Caco-2 (cell line): ENCODE results near the gene OR10A6. TPM values are rescaled to one million over a fixed set of nuclear protein-coding genes. Genes with fewer than 3 reads are reported as not detected.

Source experiments
- BruUV-seq: library from RNA; stranded (reverse); fragments of 400-500 nt; replicated peaks from 2 replicates; lab custom pipeline; 2021; lab: Mats Ljungman, UMichigan
- CTCF ChIA-PET: fragments of 300-600 bp; sonication (Branson Sonifier 250); formaldehyde crosslinking; loops from one replicate; lab custom pipeline; 2022; ENCODE audit warnings: antibody characterized with exemption; lab: Charles Lee
- POLR2A ChIA-PET: fragments of 300-600 bp; sonication (Branson Sonifier 250); formaldehyde crosslinking; loops from one replicate; lab custom pipeline; 2022; ENCODE audit warnings: antibody characterized with exemption; lab: Charles Lee
- DNase-seq, 2 experiments: peaks; one replicate each; pipeline versions ENCODE4 v3.0.0 to v3.0.0-alpha.2; 2020 to 2022
- H3K27me3 ChIP-seq: replicated peaks from 2 replicates; pipeline ENCODE4 v1.6.0; 2011; ENCODE audit warnings: low read length; ENCODE audit not compliant: control insufficient read depth, insufficient read depth
- H3K36me3 ChIP-seq: 2 replicates; pipeline ENCODE4 v1.5.1; 2011; ENCODE audit warnings: low read length; ENCODE audit not compliant: control insufficient read depth, insufficient read depth
- H3K4me1 ChIP-seq: fragments of 250-450 bp; sonication (Bioruptor Pico); 2 replicates; pipeline ENCODE4 v1.5.1; 2020; ENCODE audit warnings: mild to moderate bottlenecking
- H3K4me3 ChIP-seq: 2 replicates; pipeline ENCODE4 v1.5.1; 2011; ENCODE audit warnings: low read depth, mild to moderate bottlenecking, control low read depth, low read length
- H3K9me3 ChIP-seq: fragments of 250-450 bp; sonication (Bioruptor Pico); 2 replicates; pipeline ENCODE4 v1.5.1; 2020; ENCODE audit warnings: mild to moderate bottlenecking, moderate library complexity
- H3K27ac Mint-ChIP-seq: one replicate; pipeline ENCODE4 v1.8.0; 2022; ENCODE audit warnings: mixed read lengths; ENCODE audit not compliant: unreplicated experiment
- H3K27me3 Mint-ChIP-seq: one replicate; pipeline ENCODE4 v1.8.0; 2022; ENCODE audit warnings: mixed read lengths; ENCODE audit not compliant: insufficient read depth, unreplicated experiment
- H3K36me3 Mint-ChIP-seq: one replicate; pipeline ENCODE4 v1.8.0; 2022; ENCODE audit warnings: mild to moderate bottlenecking, mixed read lengths; ENCODE audit not compliant: insufficient read depth, unreplicated experiment
- H3K4me1 Mint-ChIP-seq: one replicate; pipeline ENCODE4 v1.8.0; 2022; ENCODE audit warnings: low read depth, mixed read lengths; ENCODE audit not compliant: unreplicated experiment
- H3K4me3 Mint-ChIP-seq: one replicate; pipeline ENCODE4 v1.8.0; 2022; ENCODE audit warnings: mild to moderate bottlenecking, moderate library complexity, mixed read lengths; ENCODE audit not compliant: unreplicated experiment
- H3K9me3 Mint-ChIP-seq: one replicate; pipeline ENCODE4 v1.8.0; 2022; ENCODE audit warnings: mixed read lengths; ENCODE audit not compliant: unreplicated experiment
- CTCF ChIP-seq, 2 experiments: fragments of 200-600 bp in 1 of 2; IDR thresholded peaks; 1 replicate in 1 of 2; 2 replicates in 1 of 2; pipeline versions ENCODE4 v1.5.1 to v1.8.0; 2011 to 2022; ENCODE audit warnings: antibody characterized with exemption in 1 of 2, control low read depth in 1 of 2, inconsistent platforms in 1 of 2, low read depth in 1 of 2, low read length in 1 of 2, mild to moderate bottlenecking in 1 of 2, moderate library complexity in 1 of 2; ENCODE audit not compliant: insufficient read depth in 1 of 2, severe bottlenecking in 1 of 2, unreplicated experiment in 1 of 2
- intact Hi-C: fragments of 100-400 bp; cut with micrococcal nuclease; formaldehyde crosslinking; loops from one replicate; pipeline ENCODE4 v1.10.0; 2022; ENCODE audit not compliant: unreplicated experiment
- total RNA-seq: library from RNA; stranded (reverse); gene quantifications from 2 replicates; pipeline ENCODE4 v1.2.3, GENCODE V29; 2022

Gene OR10A6
- total RNA-seq, 1 experiment from 2014 or later = not detected

DNA sequence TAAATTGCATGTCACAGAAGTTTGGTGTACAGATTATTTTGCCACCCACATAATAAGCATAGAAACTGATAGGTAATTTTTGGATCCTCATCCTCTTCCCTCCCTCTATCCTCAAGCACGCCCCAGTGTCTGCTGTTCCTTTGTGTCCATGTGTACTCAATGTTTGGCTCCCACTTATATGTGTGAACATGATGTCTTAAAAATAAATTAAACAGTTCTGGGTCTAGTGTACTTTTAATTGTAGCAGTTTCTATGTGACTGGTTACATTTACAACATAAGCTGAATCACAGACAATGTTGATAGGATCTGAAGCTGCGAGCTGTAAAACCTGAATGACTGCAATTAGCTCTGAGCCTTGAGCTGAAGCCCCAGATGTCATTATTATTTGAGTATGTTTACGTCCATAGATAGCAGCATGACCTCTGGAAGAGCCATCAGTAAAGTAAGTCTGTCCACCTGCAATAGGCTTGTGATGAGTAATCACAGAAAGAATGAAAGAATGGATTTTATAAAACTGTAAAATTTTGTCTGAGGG, 29.7 kb downstream of the OR10A6 start:
- H3K27ac Mint-ChIP-seq = peak overlapping the region; percentile 37
- H3K27me3 Mint-ChIP-seq = no peaks in the 10 kb centered on the region
- DNase-seq = no peak
- Histone ChIP-seq H3K36me3 (no peaks in the 10 kb centered on the region), H3K27me3 (no peaks in the 10 kb centered on the region), H3K4me3 (no peak overlapping the region), H3K9me3 (peaks cover 11% of the 10 kb centered on the region; the same call in 1 of the 2 replicates), H3K4me1 (peaks cover 21% of the 10 kb centered on the region)
- intact Hi-C loops = no loop called here
- no peak for TF ChIP-seq CTCF (IDR thresholded peaks at IDR 0.05; ENCODE audit: insufficient read depth in 1 of 2, low read depth in 1 of 2, low read length in 1 of 2, severe bottlenecking in 1 of 2, unreplicated experiment in 1 of 2)
- peaks cover 6% of the 10 kb centered on the region for H3K4me1 Mint-ChIP-seq
- peaks cover 14% of the 10 kb centered on the region for H3K36me3 Mint-ChIP-seq
- POLR2A ChIA-PET = no interaction called here
- CTCF ChIA-PET = interaction anchor here (1.9 kb wide), 1 partner anchor 85 kb away, joined by 10 read pairs; the partner anchor contains the start of gene EIF3F
- no TSS peak for BruUV-seq
- H3K4me3 Mint-ChIP-seq = no peak overlapping the region
- H3K9me3 Mint-ChIP-seq = peaks cover 10% of the 10 kb centered on the region

DNA sequence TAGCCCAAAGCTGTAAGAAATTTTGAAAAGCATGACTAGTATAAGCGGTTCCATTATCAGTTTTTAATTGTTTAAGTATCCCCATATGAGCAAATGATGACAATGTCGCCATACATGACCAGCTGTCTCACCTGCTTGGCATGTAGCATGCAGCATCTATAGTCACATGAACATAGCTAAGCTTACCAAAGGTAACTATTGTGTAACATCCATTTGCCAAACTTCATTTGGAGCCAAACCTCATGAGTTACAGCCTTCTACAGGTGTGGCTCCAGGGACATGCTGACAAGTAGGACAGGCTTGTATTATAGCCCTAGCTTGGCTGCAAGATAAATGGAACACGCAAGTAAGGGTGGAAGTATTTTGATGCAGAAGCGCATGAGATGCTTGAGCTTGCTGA, 30.4 kb downstream of the OR10A6 start:
- Mint-ChIP-seq H3K36me3 (peaks cover 14% of the 10 kb centered on the region), H3K9me3 (peaks cover 10% of the 10 kb centered on the region), H3K4me1 (peaks cover 6% of the 10 kb centered on the region), H3K27ac (no peak overlapping the region), H3K4me3 (no peak overlapping the region), H3K27me3 (no peaks in the 10 kb centered on the region)
- peaks cover 14% of the 10 kb centered on the region for H3K4me1 ChIP-seq
- ChIA-PET POLR2A (no interaction called here), CTCF (interaction anchor here (1.9 kb wide), 1 partner anchor 86 kb away, joined by 10 read pairs; the partner anchor contains the start of gene EIF3F)
- no peak for DNase-seq
- H3K27me3 ChIP-seq = no peaks in the 10 kb centered on the region
- peaks cover 11% of the 10 kb centered on the region; the same call in 1 of the 2 replicates for H3K9me3 ChIP-seq
- no peak for TF ChIP-seq CTCF (IDR thresholded peaks at IDR 0.05; ENCODE audit: insufficient read depth in 1 of 2, low read depth in 1 of 2, low read length in 1 of 2, severe bottlenecking in 1 of 2, unreplicated experiment in 1 of 2)
- intact Hi-C loops = no loop called here
- no peaks in the 10 kb centered on the region for H3K36me3 ChIP-seq
- no TSS peak for BruUV-seq
- H3K4me3 ChIP-seq = no peak overlapping the region

GRCh38 chr11:7899418-7899817, 31.6 kb downstream of the OR10A6 start:
- H3K27me3 Mint-ChIP-seq = no peaks in the 10 kb centered on the region
- Histone ChIP-seq H3K9me3 (peaks cover 11% of the 10 kb centered on the region; the same call in 1 of the 2 replicates), H3K36me3 (no peaks in the 10 kb centered on the region), H3K4me1 (peaks cover 10% of the 10 kb centered on the region), H3K4me3 (no peak overlapping the region), H3K27me3 (no peaks in the 10 kb centered on the region)
- CTCF ChIA-PET = no interaction called here
- peaks cover 6% of the 10 kb centered on the region for H3K4me1 Mint-ChIP-seq
- no peak for TF ChIP-seq CTCF (IDR thresholded peaks at IDR 0.05; ENCODE audit: insufficient read depth in 1 of 2, low read depth in 1 of 2, low read length in 1 of 2, severe bottlenecking in 1 of 2, unreplicated experiment in 1 of 2)
- no peak overlapping the region for H3K4me3 Mint-ChIP-seq
- H3K36me3 Mint-ChIP-seq = peaks cover 14% of the 10 kb centered on the region
- BruUV-seq = no TSS peak
- no peak overlapping the region for H3K27ac Mint-ChIP-seq
- peaks cover 10% of the 10 kb centered on the region for H3K9me3 Mint-ChIP-seq
- intact Hi-C loops = no loop called here
- POLR2A ChIA-PET = no interaction called here
- DNase-seq = no peak
